Endothelial cell of hepatic sinusoid (primary cell): ENCODE results near the gene MTCH2.
"Not testable (repeated sequence)": the region's sequence is repeated elsewhere in the genome, so short reads cannot be mapped to it uniquely, and the experiment has no call there.

Experiments used
- in situ Hi-C: cut with HindIII; loops from 2 replicates; pipeline ENCODE4 v1.10.0; 2017; ENCODE audit warnings: low sequenced_read_pairs

MTCH2 gene

GRCh38 chr11:47640506-47640905, 1.9 kb downstream of the MTCH2 start:
- in situ Hi-C loops: not testable (repeated sequence)

GRCh38 chr11:47636331-47636730, 6.0 kb downstream of the MTCH2 start:
- in situ Hi-C loops: not testable (repeated sequence)

GRCh38 chr11:47631473-47631872, 10.9 kb downstream of the MTCH2 start:
- in situ Hi-C loops: no loop called here

- in situ Hi-C loops: loop anchor here (10.0 kb wide), 1 partner anchor 53 kb away; the partner anchor contains the start of genes KBTBD4 and NDUFS3
Measured at GRCh38 chr11:47628026-47628425, 14.3 kb downstream of the MTCH2 start.

- in situ Hi-C loops: loop anchor here (10.0 kb wide), 1 partner anchor 51 kb away; the partner anchor contains the start of genes KBTBD4 and NDUFS3
Measured at GRCh38 chr11:47626234-47626633, 16.1 kb downstream of the MTCH2 start.

- in situ Hi-C loops: loop anchor here (10.0 kb wide), 1 partner anchor 46 kb away; the partner anchor contains the start of genes KBTBD4 and NDUFS3
Measured at GRCh38 chr11:47620836-47621378, 21.5 kb downstream of the MTCH2 start.

GRCh38 chr11:47617417-47617809, 24.9 kb downstream of the MTCH2 start:
- in situ Hi-C loops: no loop called here

- in situ Hi-C loops: no loop called here
Measured at GRCh38 chr11:47616726-47617416, 25.5 kb downstream of the MTCH2 start.

GRCh38 chr11:47615249-47615648, 27.1 kb downstream of the MTCH2 start:
- in situ Hi-C loops: no loop called here

- in situ Hi-C loops: no loop called here
Measured at GRCh38 chr11:47611348-47611794, 31.0 kb downstream of the MTCH2 start.

GRCh38 chr11:47609675-47610074, 32.7 kb downstream of the MTCH2 start:
- in situ Hi-C loops: no loop called here

- in situ Hi-C loops: no loop called here
Measured at GRCh38 chr11:47607380-47607779, 35.0 kb downstream of the MTCH2 start.

- in situ Hi-C loops: no loop called here
Measured at GRCh38 chr11:47606731-47607130, 35.6 kb downstream of the MTCH2 start.

GRCh38 chr11:47605921-47606320, 36.4 kb downstream of the MTCH2 start:
- in situ Hi-C loops: no loop called here

GRCh38 chr11:47603295-47603694, 39.1 kb downstream of the MTCH2 start:
- in situ Hi-C loops: no loop called here

- in situ Hi-C loops: no loop called here
Measured at GRCh38 chr11:47599902-47600301, 42.5 kb downstream of the MTCH2 start.

- in situ Hi-C loops: no loop called here
Measured at GRCh38 chr11:47595967-47596366, 46.4 kb downstream of the MTCH2 start.

GRCh38 chr11:47595029-47595428, 47.3 kb downstream of the MTCH2 start:
- in situ Hi-C loops: no loop called here

- in situ Hi-C loops: no loop called here
Measured at GRCh38 chr11:47593934-47594855, 48.2 kb downstream of the MTCH2 start, which contains the start of gene C1QTNF4. Gene C1QTNF4 (minus strand): TSS chr11:47594411. CDS start chr11:47590810, 3,601 bp downstream.

GRCh38 chr11:47593492-47593933, 48.8 kb downstream of the MTCH2 start:
- in situ Hi-C loops: no loop called here

GRCh38 chr11:47592970-47593369, 49.4 kb downstream of the MTCH2 start:
- in situ Hi-C loops: no loop called here
